Activated B cell treated with CpG ODN at 0.5 μM for 24 hours (primary cell): ENCODE measurements around the gene APLP1. TPM values are rescaled to one million over a fixed set of nuclear protein-coding genes. Genes with fewer than 3 reads are reported as not detected.

ENCODE experiments used
- ATAC-seq: fragments of 200-7000 bp; cut with Tn5 transposase; one replicate; pipeline ENCODE4 v1.10.0; 2021; ENCODE audit warnings: low read depth, mild to moderate bottlenecking, moderate library complexity
- CTCF ChIA-PET: fragments of 350-600 bp; sonication (Branson Sonifier 250); formaldehyde crosslinking; loops from one replicate; lab custom pipeline; 2021; ENCODE audit warnings: antibody characterized with exemption; lab: Charles Lee
- POLR2A ChIA-PET: fragments of 350-600 bp; sonication (Branson Sonifier 250); formaldehyde crosslinking; loops from one replicate; lab custom pipeline; 2021; ENCODE audit warnings: antibody characterized with exemption; lab: Charles Lee
- DNase-seq: peaks from one replicate; pipeline ENCODE4 v3.0.0; 2022
- H3K27ac Mint-ChIP-seq: one replicate; pipeline ENCODE4 v1.8.0; 2020; ENCODE audit warnings: mixed read lengths
- H3K27me3 Mint-ChIP-seq: one replicate; pipeline ENCODE4 v1.8.0; 2021; ENCODE audit warnings: mixed read lengths
- H3K36me3 Mint-ChIP-seq: one replicate; pipeline ENCODE4 v1.8.0; 2021; ENCODE audit warnings: low read depth, mixed read lengths
- H3K4me1 Mint-ChIP-seq: one replicate; pipeline ENCODE4 v1.8.0; 2021; ENCODE audit warnings: mixed read lengths
- H3K4me3 Mint-ChIP-seq: one replicate; pipeline ENCODE4 v1.8.0; 2020; ENCODE audit warnings: mild to moderate bottlenecking, mixed read lengths
- H3K9me3 Mint-ChIP-seq: one replicate; pipeline ENCODE4 v1.8.0; 2020; ENCODE audit warnings: mixed read lengths
- intact Hi-C: fragments of 100-400 bp; cut with micrococcal nuclease; formaldehyde crosslinking; loops from one replicate; pipeline ENCODE4 v1.15.1; 2024
- total RNA-seq: library from RNA; stranded (reverse); gene quantifications from 2 replicates; pipeline ENCODE4 v1.2.3, GENCODE V29; 2022
- TF ChIP-seq, protein P1 (sequence below): fragments of 200-600 bp; IDR thresholded peaks from one replicate; pipeline ENCODE4 v1.8.0; 2022; ENCODE audit warnings: antibody characterized with exemption, mild to moderate bottlenecking

The APLP1 gene
- total RNA-seq, 1 donor from 2014 or later, result not detected

DNA sequence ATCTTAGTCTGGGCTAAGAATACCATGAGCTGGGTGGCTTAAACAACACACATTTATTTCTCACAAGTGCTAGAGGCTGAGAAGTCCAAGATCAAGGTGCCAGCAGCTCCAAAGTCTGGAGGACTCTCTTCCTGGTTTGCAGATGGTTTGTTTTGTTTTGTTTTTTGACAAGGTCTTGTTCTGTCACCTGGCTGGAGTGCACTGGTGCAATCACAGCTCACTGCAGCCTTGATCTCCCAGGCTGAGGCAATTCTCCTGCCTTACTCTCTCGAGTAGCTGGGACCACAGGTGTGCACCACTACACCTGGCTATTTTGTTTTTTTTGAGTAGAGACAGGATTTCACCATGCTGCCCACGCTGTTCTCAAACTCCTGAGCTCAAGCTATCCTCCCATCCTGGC, 15.5 kb downstream of the APLP1 start:
- ATAC-seq, result no peak
- intact Hi-C loops, result no loop called here
- Mint-ChIP-seq H3K9me3 (no peaks in the 10 kb centered on the region), H3K4me1 (peaks cover 8% of the 10 kb centered on the region), H3K27ac (no peak overlapping the region), H3K4me3 (no peak overlapping the region), H3K27me3 (peaks cover 10% of the 10 kb centered on the region), H3K36me3 (peaks cover 35% of the 10 kb centered on the region)
- ChIA-PET POLR2A (interaction anchor here (0.6 to 6.6 kb wide), 11 partner anchors 15 to 645 kb away, joined by 3 to 60 read pairs (median 5); partner anchors contain the start of genes IGFLR1 and NFKBID), CTCF (interaction anchor here (1.1 to 6.9 kb wide), 4 partner anchors 10 to 49 kb away, joined by 3 to 81 read pairs (median 12); no protein-coding TSS in a partner anchor)
- no peak for DNase-seq
- TF ChIP-seq, protein P1, sequence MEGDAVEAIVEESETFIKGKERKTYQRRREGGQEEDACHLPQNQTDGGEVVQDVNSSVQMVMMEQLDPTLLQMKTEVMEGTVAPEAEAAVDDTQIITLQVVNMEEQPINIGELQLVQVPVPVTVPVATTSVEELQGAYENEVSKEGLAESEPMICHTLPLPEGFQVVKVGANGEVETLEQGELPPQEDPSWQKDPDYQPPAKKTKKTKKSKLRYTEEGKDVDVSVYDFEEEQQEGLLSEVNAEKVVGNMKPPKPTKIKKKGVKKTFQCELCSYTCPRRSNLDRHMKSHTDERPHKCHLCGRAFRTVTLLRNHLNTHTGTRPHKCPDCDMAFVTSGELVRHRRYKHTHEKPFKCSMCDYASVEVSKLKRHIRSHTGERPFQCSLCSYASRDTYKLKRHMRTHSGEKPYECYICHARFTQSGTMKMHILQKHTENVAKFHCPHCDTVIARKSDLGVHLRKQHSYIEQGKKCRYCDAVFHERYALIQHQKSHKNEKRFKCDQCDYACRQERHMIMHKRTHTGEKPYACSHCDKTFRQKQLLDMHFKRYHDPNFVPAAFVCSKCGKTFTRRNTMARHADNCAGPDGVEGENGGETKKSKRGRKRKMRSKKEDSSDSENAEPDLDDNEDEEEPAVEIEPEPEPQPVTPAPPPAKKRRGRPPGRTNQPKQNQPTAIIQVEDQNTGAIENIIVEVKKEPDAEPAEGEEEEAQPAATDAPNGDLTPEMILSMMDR, result no peak

DNA sequence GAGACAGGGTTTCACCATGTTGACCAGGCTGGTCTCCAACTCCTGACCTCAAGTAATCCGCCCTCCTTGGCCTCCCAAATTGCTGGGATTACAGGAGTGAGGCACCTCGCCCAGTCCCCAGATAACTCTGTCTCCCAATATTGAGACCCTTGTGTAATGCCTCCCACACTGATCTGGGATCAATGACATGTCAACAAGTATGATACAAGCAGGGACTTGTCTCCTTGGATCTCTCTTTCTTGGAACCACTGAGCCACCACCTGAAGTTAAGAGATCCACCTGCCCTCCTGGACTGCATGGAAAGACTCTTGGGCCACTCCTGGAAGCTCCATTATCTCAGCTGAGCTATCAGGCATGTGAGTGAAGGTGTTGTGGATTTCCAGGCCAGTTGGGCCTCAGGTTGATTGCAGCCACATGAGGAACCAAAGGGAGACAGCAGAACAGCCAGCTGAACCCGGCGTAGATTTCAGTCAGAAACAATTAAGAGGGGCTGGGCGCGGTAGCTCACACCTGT, 16.9 kb downstream of the APLP1 start:
- H3K27me3 Mint-ChIP-seq, result peaks cover under 1% of the 10 kb centered on the region
- ATAC-seq, result no peak
- peak overlapping the region; percentile 61 for H3K27ac Mint-ChIP-seq
- H3K4me3 Mint-ChIP-seq, result no peak overlapping the region
- ChIA-PET CTCF (no interaction called here), POLR2A (interaction anchor here (1.0 to 6.6 kb wide), 3 partner anchors 9 to 46 kb away, joined by 4 to 60 read pairs (median 6); no protein-coding TSS in a partner anchor)
- peaks cover 47% of the 10 kb centered on the region for H3K36me3 Mint-ChIP-seq
- TF ChIP-seq, protein P1, result no peak
- DNase-seq, result no peak
- peaks cover 10% of the 10 kb centered on the region for H3K4me1 Mint-ChIP-seq
- intact Hi-C loops, result no loop called here
- H3K9me3 Mint-ChIP-seq, result no peaks in the 10 kb centered on the region

DNA sequence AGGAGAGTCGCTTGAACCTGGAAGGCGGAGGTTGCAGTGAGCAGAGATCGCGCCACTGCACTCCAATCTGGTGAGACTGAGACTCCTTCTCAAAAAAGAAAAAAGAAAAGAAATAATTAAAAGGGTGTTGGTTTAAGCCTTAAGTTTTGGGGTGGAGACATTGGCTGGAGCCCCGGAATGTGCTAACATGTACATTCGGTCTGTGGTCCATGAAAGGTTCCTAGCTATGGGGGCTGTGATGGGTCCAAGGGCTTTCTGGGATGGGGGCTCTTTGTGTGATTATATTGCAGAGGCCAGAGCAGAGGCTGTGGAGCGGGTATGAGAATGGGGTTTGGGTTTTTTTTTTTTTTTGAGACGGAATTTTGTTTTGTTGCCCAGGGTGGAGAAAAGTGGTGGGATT, 17.5 kb downstream of the APLP1 start:
- Mint-ChIP-seq H3K27me3 (no peaks in the 10 kb centered on the region), H3K4me3 (no peak overlapping the region), H3K36me3 (peaks cover 52% of the 10 kb centered on the region), H3K9me3 (no peaks in the 10 kb centered on the region), H3K27ac (no peak overlapping the region), H3K4me1 (peaks cover 11% of the 10 kb centered on the region)
- ChIA-PET POLR2A (interaction anchor here (1.2 to 6.6 kb wide), 3 partner anchors 9 to 45 kb away, joined by 4 to 60 read pairs (median 6); no protein-coding TSS in a partner anchor), CTCF (no interaction called here)
- no peak for DNase-seq
- intact Hi-C loops, result no loop called here
- TF ChIP-seq, protein P1, result no peak
- no peak for ATAC-seq

DNA sequence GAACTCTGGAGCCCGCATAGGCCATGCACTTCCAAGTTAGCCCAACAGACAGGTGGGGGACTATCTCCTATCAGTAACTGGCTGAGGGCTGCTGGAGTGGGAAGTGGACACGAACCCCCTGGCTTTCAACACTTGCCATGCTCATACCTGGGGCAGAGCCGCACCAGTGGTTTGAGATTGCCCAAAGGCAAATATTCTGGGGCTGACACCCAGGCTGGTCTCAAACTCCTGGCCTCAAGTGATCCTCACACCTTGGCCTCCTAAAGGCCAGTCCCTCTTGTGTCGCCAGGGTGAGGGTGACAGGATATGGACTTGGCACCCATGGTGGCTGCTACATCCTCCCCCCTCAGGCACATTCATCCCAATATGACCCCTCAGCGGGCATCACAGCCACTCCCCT, 18.8 kb downstream of the APLP1 start:
- Mint-ChIP-seq H3K4me3 (no peak overlapping the region), H3K36me3 (peaks cover 62% of the 10 kb centered on the region), H3K4me1 (peaks cover 13% of the 10 kb centered on the region), H3K27ac (no peak overlapping the region), H3K27me3 (no peaks in the 10 kb centered on the region), H3K9me3 (no peaks in the 10 kb centered on the region)
- intact Hi-C loops, result no loop called here
- CTCF ChIA-PET, result no interaction called here
- no peak for DNase-seq
- TF ChIP-seq, protein P1, result no peak
- ATAC-seq, result no peak
- POLR2A ChIA-PET, result interaction anchor here (1.4 to 6.6 kb wide), 2 partner anchors 11 to 44 kb away, joined by 4 to 60 read pairs; no protein-coding TSS in a partner anchor

DNA sequence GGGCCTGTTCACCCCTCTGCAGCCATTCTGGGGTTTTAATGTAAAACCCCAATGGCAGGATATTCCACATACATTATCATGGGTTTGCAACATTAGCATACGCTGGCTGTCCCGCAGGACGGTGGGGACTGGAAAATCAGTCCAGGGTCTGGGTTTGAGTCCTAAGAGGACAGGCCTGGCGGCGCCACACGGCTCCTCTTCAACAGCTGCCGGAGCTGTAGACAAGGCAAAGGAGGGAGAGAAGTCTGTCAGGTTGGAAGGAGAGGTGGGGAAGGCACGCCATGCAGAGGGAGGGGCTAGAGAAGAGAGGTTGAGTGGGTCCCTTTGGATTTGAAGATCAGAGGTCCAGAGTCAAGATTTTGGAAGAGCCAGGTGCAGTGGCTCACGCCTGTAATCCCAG, 20.0 kb downstream of the APLP1 start:
- Mint-ChIP-seq H3K4me3 (no peak overlapping the region), H3K27ac (no peak overlapping the region), H3K27me3 (no peaks in the 10 kb centered on the region), H3K9me3 (no peaks in the 10 kb centered on the region), H3K4me1 (peaks cover 16% of the 10 kb centered on the region), H3K36me3 (peaks cover 73% of the 10 kb centered on the region)
- intact Hi-C loops, result no loop called here
- TF ChIP-seq, protein P1, result no peak
- ATAC-seq, result no peak
- CTCF ChIA-PET, result no interaction called here
- no peak for DNase-seq
- POLR2A ChIA-PET, result no interaction called here
